GM12873 (cell line): ENCODE measurements around the gene MEX3D.

Experiments
- TF ChIP-seq, protein P1 (sequence below): IDR thresholded peaks from 2 replicates; pipeline ENCODE4 v1.5.1; 2012; ENCODE audit warnings: low read depth, mild to moderate bottlenecking, moderate library complexity, low read length, control low read depth; ENCODE audit not compliant: insufficient read depth; ENCODE audit errors: missing control alignments

The MEX3D gene

DNA sequence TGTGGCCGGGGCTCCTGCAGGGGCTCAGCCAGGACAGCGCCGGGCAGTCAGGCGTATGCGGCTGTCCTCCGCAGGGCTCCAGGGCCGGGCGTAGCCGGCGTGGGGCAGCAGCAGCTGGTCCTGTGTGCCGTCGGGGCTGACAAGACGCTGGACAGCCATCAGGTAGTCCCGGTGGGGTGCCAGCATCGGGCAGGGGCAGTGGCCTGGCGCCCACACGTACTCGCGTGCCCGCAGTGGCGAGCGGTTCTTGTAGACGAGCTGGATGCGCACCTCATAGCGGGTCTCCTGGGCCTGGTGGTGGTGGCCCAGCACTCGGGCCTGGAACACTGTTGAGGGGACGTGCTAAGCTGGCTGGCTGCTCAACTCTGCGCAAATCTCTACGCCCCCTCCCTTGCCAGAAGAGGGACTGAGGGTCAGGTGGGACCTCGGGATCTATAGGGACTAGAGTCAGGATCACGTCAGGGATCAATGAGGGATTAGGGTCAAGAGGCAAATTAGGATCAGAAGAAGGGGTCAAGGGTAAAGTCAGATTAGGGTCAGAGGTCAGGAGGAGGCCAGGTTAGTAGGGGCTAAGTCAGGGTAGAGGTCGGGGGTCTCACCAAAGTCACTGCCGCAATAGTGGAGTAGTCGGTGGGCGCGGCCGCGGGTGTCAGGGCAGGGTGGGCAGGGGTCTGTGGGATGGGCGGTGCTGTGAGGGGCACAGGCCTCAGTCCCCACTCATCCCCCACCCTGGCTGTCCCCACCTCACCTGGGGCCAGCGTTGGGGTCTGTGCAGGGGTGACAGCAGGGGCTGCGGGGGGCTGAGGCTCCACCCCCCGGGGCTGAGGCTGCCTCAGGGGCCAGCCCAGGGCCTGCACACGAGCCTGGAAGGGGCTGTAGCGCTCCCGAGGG, 61.9 kb downstream of the MEX3D start:
- TF ChIP-seq, protein P1, sequence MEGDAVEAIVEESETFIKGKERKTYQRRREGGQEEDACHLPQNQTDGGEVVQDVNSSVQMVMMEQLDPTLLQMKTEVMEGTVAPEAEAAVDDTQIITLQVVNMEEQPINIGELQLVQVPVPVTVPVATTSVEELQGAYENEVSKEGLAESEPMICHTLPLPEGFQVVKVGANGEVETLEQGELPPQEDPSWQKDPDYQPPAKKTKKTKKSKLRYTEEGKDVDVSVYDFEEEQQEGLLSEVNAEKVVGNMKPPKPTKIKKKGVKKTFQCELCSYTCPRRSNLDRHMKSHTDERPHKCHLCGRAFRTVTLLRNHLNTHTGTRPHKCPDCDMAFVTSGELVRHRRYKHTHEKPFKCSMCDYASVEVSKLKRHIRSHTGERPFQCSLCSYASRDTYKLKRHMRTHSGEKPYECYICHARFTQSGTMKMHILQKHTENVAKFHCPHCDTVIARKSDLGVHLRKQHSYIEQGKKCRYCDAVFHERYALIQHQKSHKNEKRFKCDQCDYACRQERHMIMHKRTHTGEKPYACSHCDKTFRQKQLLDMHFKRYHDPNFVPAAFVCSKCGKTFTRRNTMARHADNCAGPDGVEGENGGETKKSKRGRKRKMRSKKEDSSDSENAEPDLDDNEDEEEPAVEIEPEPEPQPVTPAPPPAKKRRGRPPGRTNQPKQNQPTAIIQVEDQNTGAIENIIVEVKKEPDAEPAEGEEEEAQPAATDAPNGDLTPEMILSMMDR, result no peak

DNA sequence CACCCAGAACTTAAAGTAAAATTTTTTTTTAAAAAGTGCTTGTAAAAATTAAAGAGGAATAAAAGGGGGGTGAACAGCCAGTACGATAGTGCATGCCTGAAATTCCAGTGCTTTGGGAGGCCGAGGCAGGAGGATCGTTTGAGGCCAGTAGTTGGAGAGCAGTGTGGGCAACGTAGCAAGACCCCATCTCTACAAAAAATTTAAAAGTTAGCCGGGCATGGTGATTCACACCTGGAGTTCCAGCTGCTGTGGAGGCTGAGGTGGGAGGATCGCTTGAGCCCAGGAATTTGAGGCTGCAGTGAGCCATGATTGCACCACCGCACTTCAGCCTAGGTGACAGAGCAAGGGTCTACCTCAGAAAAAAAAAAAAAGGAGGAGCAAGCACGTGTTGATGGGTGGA, 63.1 kb downstream of the MEX3D start:
- TF ChIP-seq, protein P1, result no peak
